ENCODE measurements around the gene MAZ.

Gene MAZ

GRCh38 chr16:29802416-29802935 is 3.9 kb upstream of the MAZ start:
- no peak for TF ChIP-seq CTCF (conservative IDR thresholded peaks at IDR 0.05; ENCODE audit: low read depth, low read length)
- DNase-seq (ENCODE audit: low read depth) = no peak
- H3K4me3 ChIP-seq (ENCODE audit: low read depth, low read length) = no peak overlapping the region

GRCh38 chr16:29804020-29804419 is 2.3 kb upstream of the MAZ start:
- TF ChIP-seq CTCF (conservative IDR thresholded peaks at IDR 0.05; ENCODE audit: low read depth, low read length) = no peak
- DNase-seq (ENCODE audit: low read depth) = no peak
- no peak overlapping the region for H3K4me3 ChIP-seq (ENCODE audit: low read depth, low read length)

- peak overlapping the region; percentile 86 for H3K4me3 ChIP-seq (ENCODE audit: low read depth, low read length)
- DNase-seq (ENCODE audit: low read depth) = peak; percentile 58
- TF ChIP-seq CTCF (conservative IDR thresholded peaks at IDR 0.05; ENCODE audit: low read depth, low read length) = no peak
Observed at GRCh38 chr16:29804455-29805231, 1.7 kb upstream of the MAZ start.

GRCh38 chr16:29805232-29806098 is 864 bp upstream of the MAZ start:
- H3K4me3 ChIP-seq (ENCODE audit: low read depth, low read length) = peak overlapping the region; percentile 86
- no peak for TF ChIP-seq CTCF (conservative IDR thresholded peaks at IDR 0.05; ENCODE audit: low read depth, low read length)
- DNase-seq (ENCODE audit: low read depth) = peak; percentile 98

GRCh38 chr16:29806641-29807425 is 504 bp downstream of the MAZ start:
- no peak for TF ChIP-seq CTCF (conservative IDR thresholded peaks at IDR 0.05; ENCODE audit: low read depth, low read length)
- DNase-seq (ENCODE audit: low read depth) = peak; percentile 58
- peak overlapping the region; percentile 73 for H3K4me3 ChIP-seq (ENCODE audit: low read depth, low read length)

GRCh38 chr16:29807426-29808218 is 1.3 kb downstream of the MAZ start:
- peak; percentile 95 for DNase-seq (ENCODE audit: low read depth)

More at GRCh38 chr16:29807426-29808218, 1.3 kb downstream of the MAZ start:
- peak; percentile 46 for TF ChIP-seq CTCF (conservative IDR thresholded peaks at IDR 0.05; ENCODE audit: low read depth, low read length)
- H3K4me3 ChIP-seq (ENCODE audit: low read depth, low read length) = peak overlapping the region; percentile 73
